Peyer's patch (tissue), 4 donors: ENCODE measurements around the gene ATXN1.

Source experiments
- POLR2A ChIP-seq, 2 donors: fragments of 450-650 bp; IDR thresholded peaks; one replicate each; pipeline ENCODE4 v1.5.1; 2017; ENCODE audit warnings: antibody characterized with exemption in 2 of 2, mild to moderate bottlenecking in 2 of 2, moderate library complexity in 2 of 2
- TF ChIP-seq, protein P1 (sequence below), 6 experiments: fragments of 450-650 bp in 4 of 6; fragments of 200-600 bp in 2 of 6; sonication (generic) in 1 of 6; IDR thresholded peaks; one replicate each; pipeline ENCODE4 v1.5.1; 2017 to 2019; ENCODE audit warnings: antibody characterized with exemption in 6 of 6, mild to moderate bottlenecking in 3 of 6, moderate library complexity in 1 of 6

DNA sequence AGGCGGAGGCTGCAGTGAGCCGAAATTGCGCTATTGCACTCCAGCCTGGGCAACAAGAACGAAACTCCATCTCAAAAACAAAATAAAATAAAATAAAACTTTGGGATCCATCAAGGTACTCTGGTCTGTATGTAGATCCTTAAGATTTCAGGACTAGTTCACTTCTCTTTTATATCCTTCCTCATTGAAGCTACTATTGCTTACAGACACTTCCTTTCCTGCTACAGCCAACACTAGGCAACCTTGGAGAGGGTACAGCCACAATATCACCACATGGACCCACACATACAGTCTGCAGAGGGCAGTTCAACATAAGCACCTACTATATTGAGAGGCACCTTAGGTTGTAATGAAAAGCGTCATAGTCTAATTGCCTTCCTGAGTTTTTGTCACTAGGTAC is 113.3 kb downstream of the ATXN1 start:
- TF ChIP-seq POLR2A (IDR thresholded peaks at IDR 0.05) = no peak
- TF ChIP-seq, protein P1, sequence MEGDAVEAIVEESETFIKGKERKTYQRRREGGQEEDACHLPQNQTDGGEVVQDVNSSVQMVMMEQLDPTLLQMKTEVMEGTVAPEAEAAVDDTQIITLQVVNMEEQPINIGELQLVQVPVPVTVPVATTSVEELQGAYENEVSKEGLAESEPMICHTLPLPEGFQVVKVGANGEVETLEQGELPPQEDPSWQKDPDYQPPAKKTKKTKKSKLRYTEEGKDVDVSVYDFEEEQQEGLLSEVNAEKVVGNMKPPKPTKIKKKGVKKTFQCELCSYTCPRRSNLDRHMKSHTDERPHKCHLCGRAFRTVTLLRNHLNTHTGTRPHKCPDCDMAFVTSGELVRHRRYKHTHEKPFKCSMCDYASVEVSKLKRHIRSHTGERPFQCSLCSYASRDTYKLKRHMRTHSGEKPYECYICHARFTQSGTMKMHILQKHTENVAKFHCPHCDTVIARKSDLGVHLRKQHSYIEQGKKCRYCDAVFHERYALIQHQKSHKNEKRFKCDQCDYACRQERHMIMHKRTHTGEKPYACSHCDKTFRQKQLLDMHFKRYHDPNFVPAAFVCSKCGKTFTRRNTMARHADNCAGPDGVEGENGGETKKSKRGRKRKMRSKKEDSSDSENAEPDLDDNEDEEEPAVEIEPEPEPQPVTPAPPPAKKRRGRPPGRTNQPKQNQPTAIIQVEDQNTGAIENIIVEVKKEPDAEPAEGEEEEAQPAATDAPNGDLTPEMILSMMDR (IDR thresholded peaks at IDR 0.05) = no peak
